HL-60 (cell line): ENCODE data around the gene IL4R.

ENCODE experiments used
- POLR2AphosphoS5 ChIP-seq: IDR thresholded peaks from 2 replicates; pipeline ENCODE4 v1.6.1; 2012; ENCODE audit warnings: low read depth
- TF ChIP-seq, protein P1 (sequence below): IDR thresholded peaks from one replicate; pipeline ENCODE4 v1.5.1; 2011; ENCODE audit warnings: low read length, control low read depth, inconsistent platforms; ENCODE audit not compliant: insufficient read depth
- TF ChIP-seq, protein P2 (sequence below): IDR thresholded peaks from 2 replicates; pipeline ENCODE4 v1.6.1; 2012; ENCODE audit warnings: low read depth; ENCODE audit not compliant: insufficient replicate concordance

DNA sequence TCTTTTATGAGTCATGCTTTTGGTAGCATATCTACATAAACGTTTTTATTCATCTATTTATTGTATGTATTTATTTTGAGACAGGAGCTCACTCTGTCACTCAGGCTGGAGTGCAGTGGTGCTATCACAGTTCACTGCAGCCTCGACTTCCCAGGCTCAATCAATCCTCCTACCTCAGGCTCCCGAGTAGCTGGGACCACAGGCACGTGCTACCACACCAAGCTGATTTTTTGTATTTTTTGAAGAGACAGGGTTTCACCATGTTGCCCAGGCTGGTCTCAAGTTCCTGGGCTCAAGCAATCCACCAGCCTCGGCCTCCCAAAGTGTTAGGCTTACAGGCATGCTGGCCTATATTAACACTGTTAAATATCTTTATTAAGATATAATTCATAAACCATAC is 20.4 kb upstream of the IL4R start:
- TF ChIP-seq, protein P1, sequence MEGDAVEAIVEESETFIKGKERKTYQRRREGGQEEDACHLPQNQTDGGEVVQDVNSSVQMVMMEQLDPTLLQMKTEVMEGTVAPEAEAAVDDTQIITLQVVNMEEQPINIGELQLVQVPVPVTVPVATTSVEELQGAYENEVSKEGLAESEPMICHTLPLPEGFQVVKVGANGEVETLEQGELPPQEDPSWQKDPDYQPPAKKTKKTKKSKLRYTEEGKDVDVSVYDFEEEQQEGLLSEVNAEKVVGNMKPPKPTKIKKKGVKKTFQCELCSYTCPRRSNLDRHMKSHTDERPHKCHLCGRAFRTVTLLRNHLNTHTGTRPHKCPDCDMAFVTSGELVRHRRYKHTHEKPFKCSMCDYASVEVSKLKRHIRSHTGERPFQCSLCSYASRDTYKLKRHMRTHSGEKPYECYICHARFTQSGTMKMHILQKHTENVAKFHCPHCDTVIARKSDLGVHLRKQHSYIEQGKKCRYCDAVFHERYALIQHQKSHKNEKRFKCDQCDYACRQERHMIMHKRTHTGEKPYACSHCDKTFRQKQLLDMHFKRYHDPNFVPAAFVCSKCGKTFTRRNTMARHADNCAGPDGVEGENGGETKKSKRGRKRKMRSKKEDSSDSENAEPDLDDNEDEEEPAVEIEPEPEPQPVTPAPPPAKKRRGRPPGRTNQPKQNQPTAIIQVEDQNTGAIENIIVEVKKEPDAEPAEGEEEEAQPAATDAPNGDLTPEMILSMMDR, result no peak
- TF ChIP-seq POLR2AphosphoS5, result no peak
- TF ChIP-seq, protein P2, sequence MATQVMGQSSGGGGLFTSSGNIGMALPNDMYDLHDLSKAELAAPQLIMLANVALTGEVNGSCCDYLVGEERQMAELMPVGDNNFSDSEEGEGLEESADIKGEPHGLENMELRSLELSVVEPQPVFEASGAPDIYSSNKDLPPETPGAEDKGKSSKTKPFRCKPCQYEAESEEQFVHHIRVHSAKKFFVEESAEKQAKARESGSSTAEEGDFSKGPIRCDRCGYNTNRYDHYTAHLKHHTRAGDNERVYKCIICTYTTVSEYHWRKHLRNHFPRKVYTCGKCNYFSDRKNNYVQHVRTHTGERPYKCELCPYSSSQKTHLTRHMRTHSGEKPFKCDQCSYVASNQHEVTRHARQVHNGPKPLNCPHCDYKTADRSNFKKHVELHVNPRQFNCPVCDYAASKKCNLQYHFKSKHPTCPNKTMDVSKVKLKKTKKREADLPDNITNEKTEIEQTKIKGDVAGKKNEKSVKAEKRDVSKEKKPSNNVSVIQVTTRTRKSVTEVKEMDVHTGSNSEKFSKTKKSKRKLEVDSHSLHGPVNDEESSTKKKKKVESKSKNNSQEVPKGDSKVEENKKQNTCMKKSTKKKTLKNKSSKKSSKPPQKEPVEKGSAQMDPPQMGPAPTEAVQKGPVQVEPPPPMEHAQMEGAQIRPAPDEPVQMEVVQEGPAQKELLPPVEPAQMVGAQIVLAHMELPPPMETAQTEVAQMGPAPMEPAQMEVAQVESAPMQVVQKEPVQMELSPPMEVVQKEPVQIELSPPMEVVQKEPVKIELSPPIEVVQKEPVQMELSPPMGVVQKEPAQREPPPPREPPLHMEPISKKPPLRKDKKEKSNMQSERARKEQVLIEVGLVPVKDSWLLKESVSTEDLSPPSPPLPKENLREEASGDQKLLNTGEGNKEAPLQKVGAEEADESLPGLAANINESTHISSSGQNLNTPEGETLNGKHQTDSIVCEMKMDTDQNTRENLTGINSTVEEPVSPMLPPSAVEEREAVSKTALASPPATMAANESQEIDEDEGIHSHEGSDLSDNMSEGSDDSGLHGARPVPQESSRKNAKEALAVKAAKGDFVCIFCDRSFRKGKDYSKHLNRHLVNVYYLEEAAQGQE, result no peak
